Central memory CD4-positive, alpha-beta T cell (primary cell): ENCODE data around the gene UBE4B.
"Not testable (repeated sequence)": the region's sequence is repeated elsewhere in the genome, so short reads cannot be mapped to it uniquely, and the experiment has no call there.

Experiments used
- DNase-seq: peaks from one replicate; pipeline ENCODE4 v3.0.0; 2022

UBE4B gene

DNA sequence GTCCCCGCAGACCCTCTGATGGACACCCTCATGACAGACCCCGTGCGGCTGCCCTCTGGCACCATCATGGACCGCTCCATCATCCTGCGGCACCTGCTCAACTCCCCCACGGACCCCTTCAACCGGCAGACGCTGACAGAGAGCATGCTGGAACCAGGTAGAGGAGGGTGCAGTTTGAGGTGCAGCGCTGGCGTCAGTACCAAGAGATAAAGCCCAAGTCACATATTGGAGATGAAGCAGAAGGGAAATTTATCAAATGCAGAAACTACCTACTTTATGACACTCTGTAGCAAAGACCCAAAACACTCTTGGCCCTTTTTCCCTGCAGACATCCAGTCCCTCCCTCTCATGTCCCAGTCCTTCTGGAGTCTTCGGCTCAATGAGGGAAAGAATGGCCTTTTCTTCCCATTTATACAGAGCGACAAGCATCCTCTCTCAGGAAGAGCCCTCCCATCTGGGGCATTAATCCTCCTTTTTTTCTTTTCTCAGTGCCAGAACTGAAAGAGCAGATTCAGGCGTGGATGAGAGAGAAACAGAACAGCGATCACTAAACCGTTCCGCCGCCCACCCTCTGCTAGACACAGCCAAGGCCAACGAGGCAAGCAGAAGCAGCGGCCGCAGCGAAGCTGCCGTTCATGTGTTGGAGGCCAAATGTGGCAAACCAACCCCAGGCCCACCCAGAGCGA, 146.8 kb downstream of the UBE4B start:
- no peak for DNase-seq

DNA sequence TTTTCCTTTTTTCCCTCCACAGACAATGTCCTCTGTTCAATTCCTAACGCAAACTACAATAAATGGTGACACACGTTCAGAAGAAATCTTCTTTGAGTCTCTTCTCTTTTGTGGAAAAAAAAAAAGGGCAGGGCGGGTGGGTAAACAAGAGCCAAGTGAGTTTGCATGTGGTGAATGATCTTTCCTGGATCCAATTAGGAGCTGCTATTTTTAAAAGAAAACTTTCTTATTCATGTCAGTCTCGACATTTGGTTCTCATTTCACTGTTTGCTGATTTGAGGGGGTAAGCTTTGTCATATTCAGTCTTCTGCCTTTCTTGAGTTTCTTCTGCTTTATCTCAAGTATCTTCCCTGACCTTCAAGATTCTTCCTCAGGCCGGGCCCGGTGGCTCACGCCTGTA, 148.4 kb downstream of the UBE4B start:
- no peak for DNase-seq

DNA sequence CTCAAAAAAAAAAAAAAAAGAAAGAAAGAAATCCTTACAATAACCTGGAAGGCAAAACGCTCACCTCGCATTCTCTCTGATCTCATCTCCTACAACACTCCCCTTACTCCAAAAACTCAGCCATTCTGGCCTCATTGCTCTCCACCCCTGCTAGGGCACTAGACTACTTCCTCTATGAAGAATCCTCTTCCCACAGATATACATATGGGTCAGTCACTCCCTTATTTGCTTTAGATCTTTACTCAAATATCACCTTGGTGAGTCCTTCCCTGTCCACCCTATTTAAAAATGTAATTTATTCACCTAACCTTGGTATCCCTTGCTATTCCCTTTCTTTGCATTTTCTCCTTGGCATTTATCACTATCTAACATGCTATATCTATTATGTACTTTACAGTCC, 153.0 kb downstream of the UBE4B start:
- DNase-seq, result no peak

DNA sequence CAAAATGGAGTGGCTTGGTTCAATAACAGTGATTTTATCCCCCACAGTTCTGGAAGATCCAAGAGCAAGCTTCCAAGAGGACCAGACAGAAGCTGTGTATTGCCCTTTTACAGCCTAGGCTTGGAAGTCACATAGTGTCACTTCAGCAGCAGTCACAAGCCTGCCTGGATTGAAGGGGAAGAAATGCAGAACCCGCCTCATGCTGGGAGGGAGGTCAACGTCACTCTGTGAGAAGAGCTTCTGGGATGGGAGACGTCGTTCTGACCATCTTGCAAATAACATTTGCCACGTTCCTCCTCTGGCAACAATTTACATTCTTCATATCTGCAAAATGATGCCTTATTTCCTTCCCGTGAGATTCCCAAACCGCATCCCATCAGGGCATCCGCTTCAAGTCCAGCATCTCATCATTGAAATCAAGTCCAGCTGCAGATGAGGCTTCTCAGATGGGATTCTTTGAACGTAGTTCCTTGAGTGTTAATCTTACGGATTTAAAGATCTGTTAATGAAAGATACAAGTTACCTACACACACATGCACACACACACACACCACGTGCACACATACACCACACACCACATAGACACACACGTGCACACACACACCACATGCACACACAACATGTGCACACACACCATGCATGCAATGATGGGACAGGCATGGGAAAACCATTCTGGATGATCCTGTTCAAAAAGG, 153.7 kb downstream of the UBE4B start:
- DNase-seq, result no peak

DNA sequence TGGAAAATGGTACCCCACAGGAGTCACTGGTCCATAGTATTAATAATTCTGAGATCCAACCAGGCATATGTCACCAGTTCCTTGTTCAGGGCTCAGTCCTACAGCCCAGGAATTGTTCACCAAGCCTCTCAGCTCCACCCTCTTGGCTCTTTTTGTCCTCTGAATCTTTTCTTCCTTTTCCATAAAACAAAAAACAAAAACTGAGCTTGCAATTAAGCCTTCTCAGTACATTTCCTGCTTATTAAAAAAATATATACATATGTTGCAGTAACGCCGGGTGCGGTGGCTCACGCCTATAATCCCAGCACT, 154.2 kb downstream of the UBE4B start:
- no peak for DNase-seq

DNA sequence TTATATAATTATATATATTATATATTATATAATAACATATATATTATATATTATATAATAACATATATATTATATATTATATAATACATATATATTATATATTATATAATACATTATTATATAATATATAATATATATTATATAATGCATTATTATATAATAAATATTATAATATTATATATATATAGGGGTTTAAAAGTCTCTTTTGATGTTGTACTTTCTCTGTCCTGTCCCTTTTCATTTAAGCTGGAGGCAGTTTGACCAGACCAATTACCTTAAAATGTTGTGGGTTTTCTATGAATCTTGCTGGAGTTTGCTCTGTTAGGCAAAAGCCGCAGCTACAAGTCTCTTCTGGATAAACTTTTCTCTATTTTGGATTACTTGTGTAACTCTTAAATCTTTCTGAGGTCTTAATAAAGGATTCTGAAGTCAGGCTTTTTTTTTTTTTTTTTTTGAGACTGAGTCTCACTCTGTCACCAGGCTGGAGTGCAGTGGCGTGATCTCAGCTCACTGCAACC, 155.4 kb downstream of the UBE4B start:
- no peak for DNase-seq

DNA sequence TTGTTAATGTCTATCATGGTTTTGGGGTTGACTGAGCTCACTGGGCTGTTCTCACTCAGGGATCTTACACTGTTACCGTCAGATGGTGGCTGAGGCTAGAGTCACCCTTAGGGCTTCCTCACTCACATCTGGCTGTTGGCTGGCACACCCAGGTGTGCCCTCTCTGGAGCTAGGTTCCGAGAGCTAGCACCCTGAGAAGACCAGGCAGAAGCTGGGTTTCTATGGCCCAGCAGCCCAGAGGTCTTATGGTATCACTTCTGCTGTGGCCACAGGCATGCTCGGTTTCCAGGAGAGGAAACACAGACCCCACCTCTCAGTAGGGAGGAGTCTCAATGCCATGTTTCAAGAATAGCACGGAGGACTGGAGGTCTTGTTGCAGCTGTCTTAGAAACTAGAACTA, 156.9 kb downstream of the UBE4B start:
- DNase-seq, result no peak

DNA sequence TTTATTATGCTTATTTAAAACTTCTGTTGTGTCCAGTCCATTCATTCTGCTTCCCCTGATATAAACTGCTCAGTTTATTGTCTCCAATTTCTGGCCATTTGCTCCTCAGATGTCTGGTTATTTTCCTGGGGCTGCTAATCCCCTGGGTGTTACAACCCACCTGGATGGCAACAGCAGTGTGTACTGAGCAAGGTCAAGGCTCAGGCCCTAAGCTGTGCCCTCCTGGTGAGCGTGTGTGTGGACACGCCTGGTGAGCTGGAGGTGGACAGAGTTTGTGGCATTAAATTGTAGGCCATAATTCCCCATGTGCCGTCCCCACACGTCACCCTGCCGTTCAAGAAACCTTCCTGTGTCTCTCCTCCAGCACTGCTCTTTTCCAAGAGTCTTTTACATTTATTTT, 159.5 kb downstream of the UBE4B start:
- DNase-seq, result no peak

DNA sequence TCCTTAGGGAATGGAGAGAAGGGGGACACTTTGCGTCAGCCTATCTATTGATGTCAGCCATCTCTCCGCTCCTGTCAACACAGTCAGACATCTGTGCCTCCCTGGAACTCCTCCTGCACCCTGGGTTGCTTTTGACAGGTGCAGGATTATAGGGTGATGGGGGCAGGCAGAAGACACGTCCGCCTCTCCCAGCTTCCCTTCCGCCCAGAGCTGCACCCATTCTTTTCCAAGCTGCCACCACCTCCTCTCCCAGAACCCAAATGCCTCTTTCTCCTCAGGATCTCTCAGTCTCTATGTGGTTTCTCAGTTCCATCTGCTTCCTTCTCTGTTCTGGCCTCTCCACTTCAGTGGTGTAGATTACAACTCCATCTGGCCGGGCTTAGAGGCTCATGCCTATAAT, 160.5 kb downstream of the UBE4B start:
- DNase-seq, result no peak

DNA sequence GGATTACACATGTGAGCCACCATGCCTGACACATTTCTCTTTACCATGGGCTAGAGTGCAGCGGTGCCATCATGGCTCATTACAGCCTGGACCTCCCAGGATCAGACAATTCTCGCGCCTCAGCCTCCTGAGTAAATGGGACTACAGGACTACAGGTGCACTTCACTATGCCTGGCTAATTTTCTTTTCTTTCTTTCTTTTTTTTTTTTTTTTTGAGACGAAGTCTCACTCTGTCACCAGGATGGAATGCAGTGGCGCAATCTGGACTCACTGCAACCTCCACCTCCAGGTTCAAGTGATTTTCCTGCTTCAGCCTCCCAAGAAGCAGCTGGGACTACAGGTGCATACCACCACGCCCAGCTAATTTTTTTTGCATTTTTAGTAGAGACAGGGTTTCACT, 162.8 kb downstream of the UBE4B start:
- no peak for DNase-seq

DNA sequence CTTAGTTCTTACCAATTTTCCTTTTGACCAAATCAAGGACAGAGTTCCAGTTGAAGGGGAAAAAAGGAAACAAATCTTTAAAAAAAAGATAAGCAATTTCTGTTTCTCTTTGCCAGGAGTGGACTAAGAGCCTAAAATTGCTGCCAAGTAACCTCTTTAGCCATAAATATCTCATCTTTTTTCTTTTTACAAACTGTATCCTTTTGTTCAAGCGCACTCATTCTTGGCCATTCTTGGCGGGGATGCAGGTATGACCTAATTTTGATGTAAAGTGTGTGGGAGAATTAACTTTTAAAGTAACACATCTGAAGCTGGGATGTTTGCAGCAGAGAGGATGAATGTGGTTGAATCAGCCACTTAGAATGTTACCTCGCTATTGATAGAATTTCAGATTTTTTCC, 164.2 kb downstream of the UBE4B start:
- DNase-seq, result no peak

DNA sequence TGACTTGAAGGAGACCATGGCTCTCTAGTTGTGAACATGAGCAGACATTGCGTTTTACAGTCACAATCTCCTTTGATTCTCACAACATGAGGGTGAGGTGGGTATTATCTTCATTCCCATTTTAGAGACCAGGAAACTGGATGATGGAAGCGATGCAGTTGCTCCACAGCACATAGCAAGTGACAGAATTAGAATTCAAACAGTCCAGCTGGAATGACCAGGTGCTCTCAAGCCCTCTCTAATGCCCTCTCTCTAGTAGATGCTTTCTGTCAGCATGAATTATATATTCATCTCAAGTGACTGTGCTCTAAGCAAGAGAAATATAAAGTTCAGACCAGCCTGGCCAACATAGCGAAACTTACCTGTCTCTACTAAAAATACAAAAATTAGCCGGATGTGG, 167.9 kb downstream of the UBE4B start:
- DNase-seq, result no peak

DNA sequence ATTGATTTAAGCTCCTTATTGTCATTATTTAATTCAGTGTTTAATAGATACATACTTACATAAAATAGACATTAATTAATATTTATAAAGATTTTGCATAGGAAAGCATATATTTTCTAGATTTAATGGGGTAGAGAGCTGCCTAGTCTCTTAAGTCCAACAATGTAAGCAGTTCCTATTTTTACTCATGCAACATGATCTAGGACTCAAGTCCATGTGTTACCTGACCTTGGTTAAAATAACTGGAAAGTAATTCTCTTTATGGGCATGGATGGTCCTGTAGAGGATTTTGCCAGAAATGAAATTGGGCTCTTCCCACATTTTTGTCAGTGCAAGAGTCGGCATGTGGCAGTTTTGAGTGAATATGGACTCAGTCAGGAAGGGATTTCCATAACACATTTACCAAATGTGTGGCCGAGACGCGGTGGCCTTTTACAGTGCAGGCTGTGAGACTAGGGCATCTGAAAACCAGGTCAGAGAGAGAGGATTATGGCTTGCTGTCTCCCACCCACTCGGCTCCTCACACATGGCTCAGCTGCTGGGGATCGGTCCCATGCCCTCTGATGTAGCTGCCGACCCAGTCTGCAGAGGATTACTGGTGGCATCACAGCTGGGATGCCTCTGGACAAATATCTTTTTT, 171.4 kb downstream of the UBE4B start:
- DNase-seq, result no peak

DNA sequence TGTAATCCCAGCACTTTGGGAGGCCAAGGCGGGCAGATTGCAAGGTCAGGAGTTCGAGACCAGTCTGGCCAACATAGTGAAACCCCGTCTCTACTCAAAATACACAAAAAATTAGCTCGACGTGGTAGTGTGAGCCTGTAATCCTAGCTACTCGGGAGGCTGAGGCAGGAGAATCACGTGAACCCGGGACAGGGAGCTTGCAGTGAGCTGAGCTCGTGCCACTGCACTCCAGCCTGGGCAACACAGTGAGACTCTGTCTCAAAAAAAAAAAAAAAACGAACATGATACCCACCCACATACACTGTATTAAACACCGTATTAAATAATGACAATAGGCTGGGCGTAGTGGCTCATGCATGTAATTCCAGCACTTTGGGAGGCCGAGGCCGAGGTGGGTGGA, 172.4 kb downstream of the UBE4B start:
- DNase-seq, result not testable (repeated sequence)

DNA sequence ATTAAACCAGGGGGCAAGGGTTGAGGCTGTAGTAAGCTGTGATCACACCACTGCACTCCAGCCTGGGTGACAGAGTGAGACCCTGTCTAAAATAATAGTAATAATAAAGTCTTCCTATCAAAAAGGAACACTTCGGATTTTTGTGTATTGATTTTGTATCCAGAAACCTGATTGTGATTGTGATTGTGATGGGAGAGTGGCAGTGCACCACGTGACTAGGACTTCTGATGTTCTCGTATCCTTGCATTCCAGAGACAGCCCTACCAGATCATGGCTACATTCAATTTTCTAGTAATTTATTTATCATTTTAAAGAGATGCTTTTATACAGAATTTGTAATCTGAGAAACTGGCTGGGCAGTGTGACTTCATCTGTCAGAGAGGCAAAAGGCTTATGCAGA, 175.1 kb downstream of the UBE4B start:
- DNase-seq, result no peak

DNA sequence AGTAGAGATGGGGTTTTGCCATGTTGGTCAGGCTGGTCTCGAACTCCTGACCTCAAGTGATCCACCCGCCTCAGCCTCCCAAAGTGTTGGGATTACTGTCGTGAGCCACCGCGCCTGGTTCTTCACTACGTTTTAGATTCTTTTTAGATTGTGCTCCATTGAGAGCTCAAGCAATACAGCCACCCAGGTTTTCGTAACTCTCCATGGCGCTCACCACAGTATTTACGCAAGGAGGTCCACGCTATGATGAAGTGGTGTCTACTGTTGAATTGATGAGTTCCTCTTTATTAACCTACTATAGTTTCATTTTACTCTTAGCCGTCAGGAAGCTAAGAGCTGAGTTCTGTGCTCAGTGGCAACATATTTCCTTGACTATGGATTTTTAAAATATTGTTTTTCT, 175.8 kb downstream of the UBE4B start:
- no peak for DNase-seq

DNA sequence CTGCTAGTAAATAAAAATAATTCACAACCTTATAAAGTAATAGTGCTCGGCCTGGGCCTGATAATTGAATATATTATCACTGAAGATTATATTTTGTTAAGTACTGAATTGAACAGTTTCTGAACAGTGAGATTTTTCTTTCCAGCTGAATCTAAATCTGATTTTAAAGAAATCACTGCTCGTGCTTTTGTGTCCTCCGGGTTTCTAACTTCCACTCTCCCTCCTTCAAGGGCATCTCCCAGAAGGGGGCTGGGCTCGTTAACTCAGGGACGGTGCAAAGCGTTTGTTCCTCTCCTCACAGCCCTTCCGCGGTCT, 176.8 kb downstream of the UBE4B start:
- DNase-seq, result no peak

DNA sequence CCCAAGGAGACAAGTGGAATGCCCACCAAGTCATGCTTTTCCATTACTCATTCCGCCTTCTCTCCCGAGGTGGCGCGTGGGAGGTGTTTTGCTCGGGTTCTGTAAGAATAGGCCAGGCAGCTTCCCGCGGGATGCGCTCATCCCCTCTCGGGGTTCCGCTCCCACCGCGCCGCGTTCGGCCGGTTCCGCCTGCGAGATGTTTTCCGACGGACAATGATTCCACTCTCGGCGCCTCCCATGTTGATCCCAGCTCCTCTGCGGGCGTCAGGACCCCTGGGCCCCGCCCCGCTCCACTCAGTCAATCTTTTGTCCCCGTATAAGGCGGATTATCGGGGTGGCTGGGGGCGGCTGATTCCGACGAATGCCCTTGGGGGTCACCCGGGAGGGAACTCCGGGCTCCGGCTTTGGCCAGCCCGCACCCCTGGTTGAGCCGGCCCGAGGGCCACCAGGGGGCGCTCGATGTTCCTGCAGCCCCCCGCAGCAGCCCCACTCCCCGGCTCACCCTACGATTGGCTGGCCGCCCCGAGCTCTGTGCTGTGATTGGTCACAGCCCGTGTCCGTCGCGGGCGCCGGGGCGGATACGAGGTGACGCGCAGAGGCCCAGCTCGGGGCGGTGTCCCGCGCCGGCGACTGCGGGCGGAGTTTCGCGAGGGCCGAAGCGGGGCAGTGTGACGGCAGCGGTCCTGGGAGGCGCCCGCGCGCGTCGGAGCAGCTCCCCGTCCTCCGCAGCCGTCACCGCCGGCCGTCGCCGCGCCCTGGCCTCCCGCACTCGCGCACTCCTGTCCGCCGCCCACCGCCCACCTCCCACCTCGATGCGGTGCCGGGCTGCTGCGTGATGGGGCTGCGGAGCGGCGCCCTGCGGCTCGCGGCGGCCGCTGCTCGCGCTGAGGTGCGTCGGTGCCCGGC, 177.4 kb downstream of the UBE4B start, which contains the start of gene KIF1B:
Gene KIF1B (plus strand): TSS at position 666 of the 906 bp plus-strand sequence. CDS start 21,759 bp downstream, outside the sequence.
- DNase-seq, result peak; percentile 95

DNA sequence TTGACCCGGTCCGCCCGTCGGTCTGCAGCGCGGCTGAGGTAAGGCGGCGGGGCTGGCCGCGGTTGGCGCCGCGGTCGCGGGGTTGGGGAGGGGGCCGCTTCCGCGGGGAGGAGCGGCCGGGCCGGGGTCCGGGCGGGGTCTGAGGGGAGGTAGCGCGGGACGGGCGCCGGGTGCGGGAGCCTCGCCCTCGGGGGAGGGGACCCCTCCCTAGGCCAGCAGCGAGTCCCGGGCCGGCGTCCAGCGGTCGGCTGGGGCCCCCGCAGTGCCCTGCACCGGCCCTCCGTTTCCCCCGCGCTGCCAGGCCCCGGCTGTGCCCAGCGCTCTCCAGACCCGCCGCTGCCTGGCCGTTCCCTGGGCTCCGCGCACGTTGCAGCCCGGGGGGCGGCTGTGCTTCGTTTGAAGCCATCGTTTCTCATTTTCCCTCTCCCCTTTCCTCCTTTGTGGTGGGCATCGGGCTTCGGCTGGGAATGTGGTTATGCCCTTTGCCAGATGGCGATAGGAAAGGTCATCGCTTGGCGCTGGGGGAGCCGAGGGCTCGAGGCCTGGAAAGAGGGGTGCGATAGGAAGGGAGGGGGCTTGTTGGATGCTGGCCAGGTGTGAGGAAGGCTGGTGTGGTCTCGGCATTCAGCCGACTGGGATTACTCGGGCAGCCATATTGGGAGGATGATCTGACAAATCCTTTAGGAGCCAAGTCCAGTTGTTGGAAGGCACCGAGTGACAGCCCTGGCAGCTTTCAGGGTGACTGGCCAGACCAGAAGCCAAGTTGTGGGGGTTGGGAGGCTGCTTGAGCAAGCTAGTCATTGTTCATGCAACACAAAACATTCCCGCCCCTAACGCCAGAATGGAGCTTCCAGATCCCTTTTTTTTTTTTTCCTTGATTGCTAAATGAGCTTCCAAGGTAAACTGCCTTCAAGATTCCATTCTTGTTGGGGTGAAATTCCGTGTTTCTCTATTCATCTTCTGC, 178.4 kb downstream of the UBE4B start:
- no peak for DNase-seq

DNA sequence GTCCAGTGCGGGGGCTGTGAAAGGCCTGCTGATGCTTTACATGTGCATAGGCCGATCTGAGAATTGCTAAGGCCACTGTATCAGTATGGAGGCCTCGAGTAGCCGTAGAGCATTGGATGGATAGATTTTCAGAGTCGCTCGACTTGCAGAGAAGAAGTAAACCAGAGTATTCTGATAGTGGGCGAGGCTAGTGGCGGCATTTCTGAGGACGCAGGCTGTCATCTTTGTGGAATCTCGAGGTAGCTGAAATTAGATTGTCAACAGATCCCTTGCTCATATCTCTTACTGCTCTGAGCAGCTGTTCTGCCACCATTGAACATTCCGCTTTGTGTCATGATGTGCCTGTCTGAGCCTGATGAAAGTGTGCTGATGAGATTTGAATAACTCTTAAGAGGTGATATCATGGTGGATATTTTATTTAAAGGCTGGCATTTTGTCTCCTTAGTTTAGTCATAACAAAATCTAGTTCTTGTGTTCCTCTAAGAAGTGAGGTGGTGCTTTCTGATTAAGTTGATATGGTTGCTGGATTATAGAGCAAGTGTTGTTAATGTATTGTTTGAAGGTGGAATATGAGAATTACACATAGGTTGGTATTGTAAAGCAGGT, 179.2 kb downstream of the UBE4B start:
- no peak for DNase-seq

DNA sequence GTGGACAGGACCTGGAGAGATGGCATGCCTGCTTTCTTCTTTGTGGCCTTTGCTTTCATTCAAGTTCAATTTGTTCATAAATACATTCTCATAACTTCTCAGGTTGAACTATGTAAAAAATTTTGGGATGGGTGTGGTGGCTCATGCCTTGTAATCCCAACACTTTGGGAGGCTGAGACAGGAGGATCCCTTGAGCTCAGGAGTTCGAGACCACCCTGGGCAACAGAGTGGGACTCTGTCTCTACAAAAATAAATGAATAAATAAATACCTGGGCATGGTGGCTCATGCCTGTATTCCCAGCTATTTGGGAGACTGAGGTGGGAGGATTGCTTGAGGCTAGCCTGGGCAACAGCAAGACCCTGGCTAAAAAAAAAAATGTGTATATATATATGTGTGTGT, 179.7 kb downstream of the UBE4B start:
- DNase-seq, result no peak
